H1 (cell line): ENCODE data around the gene EXOC2. TPM values are rescaled to one million over a fixed set of nuclear protein-coding genes. Genes with fewer than 3 reads are reported as not detected.

Source experiments
- CTCF ChIA-PET: fragments of 300-600 bp; sonication (Branson Sonifier 250); formaldehyde crosslinking; loops from one replicate; lab custom pipeline; 2021; ENCODE audit not compliant: partially characterized antibody; lab: Charles Lee
- POLR2A ChIA-PET: fragments of 300-600 bp; sonication (Branson Sonifier 250); formaldehyde crosslinking; loops from one replicate; lab custom pipeline; 2021; ENCODE audit warnings: inconsistent platforms; ENCODE audit not compliant: partially characterized antibody; lab: Charles Lee
- DNase-seq, 2 experiments: peaks; one replicate each; pipeline versions ENCODE4 v3.0.0 to v3.0.0-alpha.2; 2010 to 2022; ENCODE audit warnings: low spot score in 2 of 2, low read depth in 1 of 2, mixed read lengths in 1 of 2
- FAIRE-seq: peaks from 2 replicates; lab custom pipeline; 2011; peaks lifted over from hg19 to GRCh38; lab: Jason Lieb, UNC
- H2AFZ ChIP-seq: 2 replicates; pipeline ENCODE4 v1.8.1; 2012; ENCODE audit warnings: low read length, inconsistent platforms
- H2AK5ac ChIP-seq: 2 replicates; pipeline ENCODE4 v1.6.1; 2013; ENCODE audit warnings: low read depth, low read length
- H2BK120ac ChIP-seq: replicated peaks from 2 replicates; pipeline ENCODE3; 2013; ENCODE audit warnings: low read depth, low read length, inconsistent platforms
- H2BK12ac ChIP-seq: 2 replicates; pipeline ENCODE4 v1.6.1; 2013; ENCODE audit warnings: low read depth, low read length
- H2BK15ac ChIP-seq: 2 replicates; pipeline ENCODE4 v1.6.1; 2013; ENCODE audit warnings: low read length
- H2BK20ac ChIP-seq: 2 replicates; pipeline ENCODE4 v1.6.1; 2013; ENCODE audit warnings: low read length
- H2BK5ac ChIP-seq: 2 replicates; pipeline ENCODE4 v1.6.1; 2013; ENCODE audit warnings: low read depth, low read length
- H3K14ac ChIP-seq: 2 replicates; pipeline ENCODE4 v1.6.1; 2013; ENCODE audit warnings: inconsistent platforms; ENCODE audit not compliant: insufficient read length
- H3K18ac ChIP-seq: 2 replicates; pipeline ENCODE4 v1.6.1; 2013; ENCODE audit warnings: low read length; ENCODE audit errors: extremely low read depth
- H3K23ac ChIP-seq: 2 replicates; pipeline ENCODE4 v1.6.1; 2013; ENCODE audit warnings: inconsistent platforms; ENCODE audit not compliant: insufficient read length
- H3K23me2 ChIP-seq: 2 replicates; pipeline ENCODE4 v1.6.1; 2013; ENCODE audit warnings: low read depth, low read length
- H3K27ac ChIP-seq: 2 replicates; pipeline ENCODE4 v1.6.1; 2011; ENCODE audit warnings: low read depth, low read length, inconsistent platforms
- H3K27me3 ChIP-seq, 4 experiments: replicated peaks in 1 of 4; 1 replicate in 1 of 4; 2 replicates in 3 of 4; pipeline versions ENCODE4 v1.6.1 to v1.8.1; 2011 to 2013; ENCODE audit warnings: low read length in 3 of 4, mild to moderate bottlenecking in 3 of 4, inconsistent platforms in 2 of 4, mixed read lengths in 2 of 4, moderate library complexity in 1 of 4; ENCODE audit not compliant: control insufficient read depth in 3 of 4, insufficient read depth in 3 of 4; ENCODE audit errors: extremely low read depth in 1 of 4
- H3K36me3 ChIP-seq, 4 experiments: 2 replicates each; pipeline versions ENCODE4 v1.6.1 to v1.8.1; 2011 to 2013; ENCODE audit warnings: mild to moderate bottlenecking in 4 of 4, low read length in 3 of 4, moderate library complexity in 2 of 4, control low read depth in 1 of 4, inconsistent platforms in 1 of 4; ENCODE audit not compliant: insufficient read depth in 4 of 4, control insufficient read depth in 2 of 4
- H3K4ac ChIP-seq: replicated peaks from 2 replicates; pipeline ENCODE3; 2013; ENCODE audit warnings: low read length, low read depth, mixed read lengths, inconsistent platforms; ENCODE audit not compliant: insufficient read length
- H3K4me1 ChIP-seq, 4 experiments: replicated peaks in 1 of 4; 1 replicate in 1 of 4; 2 replicates in 3 of 4; pipeline versions ENCODE4 v1.6.1 to v1.8.1; 2011 to 2013; ENCODE audit warnings: low read length in 3 of 4, inconsistent platforms in 2 of 4, mixed read lengths in 1 of 4; ENCODE audit not compliant: insufficient read depth in 4 of 4, control insufficient read depth in 3 of 4
- H3K4me2 ChIP-seq, 2 experiments: 2 replicates each; pipeline versions ENCODE4 v1.6.1 to v1.8.1; 2011 to 2013; ENCODE audit warnings: low read depth in 2 of 2, low read length in 2 of 2, control low read depth in 1 of 2, inconsistent platforms in 1 of 2, mild to moderate bottlenecking in 1 of 2; ENCODE audit not compliant: insufficient read depth in 1 of 2
- H3K4me3 ChIP-seq, 4 experiments: fragments of 200-600, 300-600 bp in 1 of 4; sonication (generic), shearing (Covaris generic), sonication (Bioruptor Twin) in 1 of 4; 2 replicates each; pipeline versions ENCODE4 v1.5.1 to v1.8.1; 2011 to 2016; ENCODE audit warnings: low read length in 4 of 4, low read depth in 3 of 4, control low read depth in 2 of 4, inconsistent platforms in 2 of 4, mild to moderate bottlenecking in 2 of 4, mixed read lengths in 1 of 4, moderate library complexity in 1 of 4; ENCODE audit not compliant: insufficient read depth in 2 of 4; ENCODE audit errors: extremely low read depth in 1 of 4
- H3K56ac ChIP-seq: replicated peaks from 2 replicates; pipeline ENCODE3; 2013; ENCODE audit warnings: low read depth, mild to moderate bottlenecking, mixed read lengths, low read length, inconsistent platforms; ENCODE audit not compliant: insufficient read length
- H3K79me1 ChIP-seq: 2 replicates; pipeline ENCODE4 v1.6.1; 2013; ENCODE audit warnings: low read depth, low read length, control low read depth
- H3K79me2 ChIP-seq, 2 experiments: 2 replicates each; pipeline versions ENCODE4 v1.6.1 to v1.8.1; 2012 to 2013; ENCODE audit warnings: low read length in 2 of 2, mild to moderate bottlenecking in 2 of 2, inconsistent platforms in 1 of 2; ENCODE audit not compliant: insufficient read depth in 2 of 2, control insufficient read depth in 1 of 2
- H3K9ac ChIP-seq, 4 experiments: replicated peaks in 1 of 4; 1 replicate in 1 of 4; 2 replicates in 3 of 4; pipeline versions ENCODE4 v1.6.1 to v1.8.1; 2011 to 2013; ENCODE audit warnings: low read depth in 3 of 4, low read length in 3 of 4, control low read depth in 2 of 4, mild to moderate bottlenecking in 2 of 4, moderate library complexity in 2 of 4, inconsistent platforms in 1 of 4; ENCODE audit errors: extremely low read depth in 1 of 4
- H3K9me3 ChIP-seq, 2 experiments: 2 replicates each; pipeline versions ENCODE4 v1.6.1 to v1.8.1; 2012 to 2013; ENCODE audit warnings: mild to moderate bottlenecking in 2 of 2, moderate library complexity in 2 of 2, control low read depth in 1 of 2, inconsistent platforms in 1 of 2, low read depth in 1 of 2, low read length in 1 of 2, mixed read lengths in 1 of 2; ENCODE audit not compliant: insufficient read depth in 2 of 2
- H4K20me1 ChIP-seq, 2 experiments: replicated peaks in 1 of 2; 2 replicates each; pipeline versions ENCODE3 to v1.8.1; 2011 to 2013; ENCODE audit warnings: inconsistent platforms in 2 of 2, low read length in 2 of 2, mild to moderate bottlenecking in 1 of 2; ENCODE audit not compliant: insufficient read depth in 2 of 2, control insufficient read depth in 1 of 2
- H4K5ac ChIP-seq: 2 replicates; pipeline ENCODE4 v1.6.1; 2013; ENCODE audit warnings: low read length, low read depth, mixed read lengths, inconsistent platforms; ENCODE audit not compliant: insufficient read length
- H4K8ac ChIP-seq: 2 replicates; pipeline ENCODE4 v1.8.0; 2013; ENCODE audit warnings: mild to moderate bottlenecking, moderate library complexity, low read length, inconsistent platforms; ENCODE audit not compliant: insufficient read depth; ENCODE audit errors: extremely low read depth
- H4K91ac ChIP-seq: replicated peaks from 2 replicates; pipeline ENCODE3; 2013; ENCODE audit warnings: low read length, mixed read lengths, inconsistent platforms; ENCODE audit not compliant: insufficient read length
- POU5F1 ChIP-seq: IDR thresholded peaks from 2 replicates; pipeline ENCODE4 v1.6.1; 2011; ENCODE audit warnings: low read depth, mild to moderate bottlenecking, low read length, moderate library complexity
- WGBS, 2 experiments: shearing (Covaris generic) in 1 of 2; methylation state at CpG; one replicate each; pipeline versions ENCODE4 v1.1.6 to v1.1.7; 2013 to 2015; ENCODE audit warnings: low lambda C conversion rate in 2 of 2, mixed read lengths in 2 of 2, inconsistent platforms in 1 of 2, low coverage in 1 of 2, missing lambda C conversion rate in 1 of 2; ENCODE audit not compliant: insufficient replicate concordance in 2 of 2, insufficient coverage in 1 of 2, insufficient read length in 1 of 2; ENCODE audit errors: extremely low coverage in 1 of 2, missing lambda C conversion rate in 1 of 2; 5-methylcytosine and 5-hydroxymethylcytosine counted together
- polyA plus RNA-seq, 7 experiments: library from polyadenylated mRNA; depleted of rRNA in 3 of 7; stranded (reverse) in 5 of 7; unstranded in 2 of 7; fragments of >200 nt in 5 of 7; fragments of 200-250 nt in 2 of 7; gene quantifications; 1 replicate in 5 of 7; 2 replicates in 1 of 7; 4 replicates in 1 of 7; pipeline versions ENCODE4 v1.2.1 to v1.2.3, GENCODE V29; 2011 to 2013; ENCODE audit warnings: missing spikeins in 2 of 7, mixed read lengths in 2 of 7
- total RNA-seq: library from RNA; stranded (reverse); fragmentation: NEBNext Ultra II Directional; extraction: Animal tissue kit (Norgen Biotek cat#: 25700); gene quantifications from 2 replicates; pipeline ENCODE4 v1.2.1, GENCODE V29; 2021

EXOC2 gene
- total and polyA plus RNA-seq, 2 of the 8 experiments (the other 6 are each of a cell fraction or from before 2014, with no cell fraction given) = 25.5 to 44.4 TPM

DNA sequence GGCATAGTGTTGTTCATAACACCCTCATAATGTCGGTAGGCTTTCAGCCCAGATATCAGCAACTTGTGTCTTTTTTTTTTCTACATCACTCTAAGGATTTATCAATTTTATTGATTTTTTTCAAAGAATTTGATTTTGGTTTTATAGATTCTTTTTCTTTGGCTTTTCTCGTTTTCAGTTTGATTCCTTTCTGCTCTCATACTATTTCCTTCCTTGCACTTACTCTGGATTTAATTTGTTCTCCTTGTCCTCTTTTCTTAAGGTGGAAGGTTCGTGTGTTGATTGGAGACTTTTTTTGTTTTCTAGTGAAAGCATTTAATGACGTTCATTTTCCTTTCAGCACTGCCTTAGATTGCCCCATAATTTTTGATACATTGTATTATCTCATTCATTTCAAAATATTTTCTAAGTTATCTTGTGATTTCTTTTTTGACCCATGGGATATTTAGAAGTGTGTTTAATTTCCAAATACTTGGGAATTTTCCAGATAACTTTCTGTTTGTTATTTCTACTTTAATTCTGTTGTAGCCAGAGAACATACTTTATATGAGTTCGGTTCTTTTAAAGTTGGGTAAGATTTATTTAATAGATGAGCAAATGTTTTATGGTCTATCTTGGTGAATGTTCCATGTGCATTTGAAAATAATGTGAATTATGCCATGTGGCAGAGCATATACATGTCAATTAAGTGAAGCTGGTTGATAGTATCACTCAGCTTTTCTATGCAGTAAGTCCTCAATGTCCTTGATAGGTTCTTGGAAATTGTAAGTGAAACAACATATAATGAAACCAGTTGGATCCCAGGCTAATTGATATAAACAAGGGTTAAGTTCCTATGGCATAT is 238.6 kb downstream of the EXOC2 start:
- no peaks in the 10 kb centered on the region for H3K23me2 ChIP-seq
- no peak overlapping the region for H2BK5ac ChIP-seq
- H2BK15ac ChIP-seq = no peak overlapping the region
- 83% methylated on average over 5 of the region's 5 CpGs; no CpG with 5 or more reads in 1 of the 2 experiments for WGBS, 2 experiments
- H3K14ac ChIP-seq = no peak overlapping the region
- H3K9me3 ChIP-seq = peaks cover 3 to 10% of the 10 kb centered on the region in 2 experiments; a peak in 3 of 4 replicates
- no peak overlapping the region for H2BK12ac ChIP-seq
- H2AK5ac ChIP-seq = no peak overlapping the region
- H3K4ac ChIP-seq = no peak overlapping the region
- no peak overlapping the region for H3K23ac ChIP-seq
- DNase-seq (no peak), FAIRE-seq (no peak)
- TF ChIP-seq POU5F1 = no peak
- no peak overlapping the region for H3K4me2 ChIP-seq
- no peak overlapping the region for H4K8ac ChIP-seq
- no peak overlapping the region for H3K27ac ChIP-seq
- H4K5ac ChIP-seq = no peak overlapping the region
- no peak overlapping the region for H2AFZ ChIP-seq
- H2BK120ac ChIP-seq = no peak overlapping the region
- H3K18ac ChIP-seq = no peak overlapping the region
- POLR2A ChIA-PET = interaction anchor here (1.0 kb wide), 1 partner anchor 8 kb away, joined by 3 read pairs; no protein-coding TSS in a partner anchor
- no peaks in the 10 kb centered on the region for H4K20me1 ChIP-seq
- H3K27me3 ChIP-seq = no peaks in the 10 kb centered on the region
- no peak overlapping the region for H3K9ac ChIP-seq
- peaks cover 0 to 4% (median 2%) of the 10 kb centered on the region in 4 experiments; a peak in 3 of 7 replicates for H3K4me1 ChIP-seq
- CTCF ChIA-PET = no interaction called here
- H3K36me3 ChIP-seq = no peaks in the 10 kb centered on the region; a peak in 1 of 8 replicates
- no peak overlapping the region for H4K91ac ChIP-seq
- no peaks in the 10 kb centered on the region for H3K79me2 ChIP-seq
- H2BK20ac ChIP-seq = no peak overlapping the region
- no peaks in the 10 kb centered on the region for H3K79me1 ChIP-seq
- H3K4me3 ChIP-seq = no peak overlapping the region
- H3K56ac ChIP-seq = no peak overlapping the region
